Sigmoid colon (tissue), 4 donors: Measurements from ENCODE around the gene VRK1.

Experiments
- EP300 ChIP-seq, 4 donors: sonication (generic); formaldehyde crosslinking; IDR thresholded peaks; one replicate each; pipeline ENCODE4 v1.6.1; 2017; ENCODE audit warnings: antibody characterized with exemption in 4 of 4
- POLR2A ChIP-seq, 2 donors: fragments of 450-650 bp; IDR thresholded peaks; one replicate each; pipeline ENCODE4 v1.6.1; 2016; ENCODE audit warnings: antibody characterized with exemption in 2 of 2, mild to moderate bottlenecking in 2 of 2, moderate library complexity in 2 of 2
- TF ChIP-seq, protein P1 (sequence below), 4 experiments: fragments of 450-650 bp in 3 of 4; fragments of 200-600 bp in 1 of 4; IDR thresholded peaks; one replicate each; pipeline ENCODE4 v1.5.1; 2016 to 2019; ENCODE audit warnings: antibody characterized with exemption in 4 of 4, mild to moderate bottlenecking in 3 of 4, moderate library complexity in 2 of 4

DNA sequence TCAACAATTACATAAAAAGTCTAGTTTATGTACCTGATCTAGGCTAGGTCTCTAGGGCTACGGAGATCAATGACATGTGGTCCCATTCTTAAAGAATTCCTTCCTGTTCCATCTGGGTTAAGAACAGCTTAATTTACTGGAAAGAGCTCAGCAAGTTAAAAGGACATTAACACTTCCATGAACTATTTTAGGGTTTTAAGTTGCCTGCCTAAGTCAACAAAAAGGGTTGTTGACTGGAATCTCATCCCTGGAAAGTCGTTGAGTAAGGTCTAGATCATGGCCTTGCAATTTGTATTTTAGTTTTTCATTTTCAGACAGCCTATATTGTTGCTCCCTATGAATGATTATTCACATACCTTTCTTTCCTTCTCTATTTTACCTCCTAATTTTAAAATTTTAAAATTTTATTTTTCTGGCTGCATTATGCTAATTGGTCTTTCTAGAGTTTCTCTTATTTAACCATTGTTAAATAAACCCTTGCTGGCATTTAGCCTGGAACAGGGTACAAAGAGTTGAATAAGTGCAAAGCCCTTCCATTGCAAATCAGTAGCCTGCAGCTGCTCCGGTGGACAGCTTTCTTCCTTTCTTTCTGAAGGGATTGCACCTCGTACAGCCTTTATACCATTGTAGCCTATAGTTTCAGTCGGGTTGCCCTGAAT lies 66.3 kb downstream of the VRK1 start:
- TF ChIP-seq, protein P1, sequence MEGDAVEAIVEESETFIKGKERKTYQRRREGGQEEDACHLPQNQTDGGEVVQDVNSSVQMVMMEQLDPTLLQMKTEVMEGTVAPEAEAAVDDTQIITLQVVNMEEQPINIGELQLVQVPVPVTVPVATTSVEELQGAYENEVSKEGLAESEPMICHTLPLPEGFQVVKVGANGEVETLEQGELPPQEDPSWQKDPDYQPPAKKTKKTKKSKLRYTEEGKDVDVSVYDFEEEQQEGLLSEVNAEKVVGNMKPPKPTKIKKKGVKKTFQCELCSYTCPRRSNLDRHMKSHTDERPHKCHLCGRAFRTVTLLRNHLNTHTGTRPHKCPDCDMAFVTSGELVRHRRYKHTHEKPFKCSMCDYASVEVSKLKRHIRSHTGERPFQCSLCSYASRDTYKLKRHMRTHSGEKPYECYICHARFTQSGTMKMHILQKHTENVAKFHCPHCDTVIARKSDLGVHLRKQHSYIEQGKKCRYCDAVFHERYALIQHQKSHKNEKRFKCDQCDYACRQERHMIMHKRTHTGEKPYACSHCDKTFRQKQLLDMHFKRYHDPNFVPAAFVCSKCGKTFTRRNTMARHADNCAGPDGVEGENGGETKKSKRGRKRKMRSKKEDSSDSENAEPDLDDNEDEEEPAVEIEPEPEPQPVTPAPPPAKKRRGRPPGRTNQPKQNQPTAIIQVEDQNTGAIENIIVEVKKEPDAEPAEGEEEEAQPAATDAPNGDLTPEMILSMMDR (IDR thresholded peaks at IDR 0.05), result no peak
- TF ChIP-seq POLR2A (IDR thresholded peaks at IDR 0.05) (no peak), EP300 (IDR thresholded peaks at IDR 0.05) (no peak)
